Stimulated activated naive CD4-positive, alpha-beta T cell treated with Interleukin-2 at 50 U/mL for 16 hours (primary cell): ENCODE measurements around the gene TP53RK.

Experiments
- DNase-seq: peaks from one replicate; lab custom pipeline; 2025; lab: John Stamatoyannopoulos, UW

Gene TP53RK

GRCh38 chr20:46638134-46638897 lies 50.9 kb downstream of the TP53RK start:
- DNase-seq = no peak

GRCh38 chr20:46637427-46638133 lies 51.7 kb downstream of the TP53RK start:
- no peak for DNase-seq

GRCh38 chr20:46637020-46637419 lies 52.2 kb downstream of the TP53RK start:
- DNase-seq = no peak

- DNase-seq = no peak
Observed at GRCh38 chr20:46636514-46636913, 52.7 kb downstream of the TP53RK start.

GRCh38 chr20:46635514-46636136 lies 53.6 kb downstream of the TP53RK start:
- no peak for DNase-seq

GRCh38 chr20:46634528-46634927 lies 54.7 kb downstream of the TP53RK start:
- no peak for DNase-seq
